HG03039 (cell line): Measurements from ENCODE around the gene SNX10.

ENCODE experiments used
- ATAC-seq: cut with Tn5 transposase; IDR thresholded peaks from one replicate; pipeline ENCODE4 v1.9.1; 2021; ENCODE audit warnings: mild to moderate bottlenecking, moderate library complexity; ENCODE audit not compliant: unreplicated experiment

Gene SNX10

GRCh38 chr7:26365901-26366275, 74.2 kb downstream of the SNX10 start:
- ATAC-seq, result no peak

- no peak for ATAC-seq
Observed at GRCh38 chr7:26367219-26367711, 75.6 kb downstream of the SNX10 start.

GRCh38 chr7:26368542-26368941, 76.9 kb downstream of the SNX10 start:
- no peak for ATAC-seq

GRCh38 chr7:26369593-26369992, 77.9 kb downstream of the SNX10 start:
- ATAC-seq, result no peak

DNA sequence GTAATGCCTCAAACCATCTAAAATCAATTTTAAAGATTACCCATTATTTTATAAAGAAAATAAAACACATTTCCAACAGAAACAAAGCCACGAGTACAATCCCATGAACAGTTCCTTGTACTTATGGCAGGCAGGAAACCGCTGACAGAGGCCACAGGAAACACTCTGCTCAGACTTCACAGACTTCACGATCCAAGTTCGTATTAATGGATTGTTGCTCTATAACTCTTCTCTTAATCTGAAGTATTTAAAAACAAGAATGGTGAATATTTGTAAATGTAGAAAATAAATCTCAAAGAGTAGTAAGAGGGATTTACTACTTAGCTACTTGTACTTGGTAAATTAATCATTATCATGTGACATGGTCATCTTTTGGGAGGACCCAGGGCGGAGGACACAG, 78.3 kb downstream of the SNX10 start:
- ATAC-seq, result no peak

DNA sequence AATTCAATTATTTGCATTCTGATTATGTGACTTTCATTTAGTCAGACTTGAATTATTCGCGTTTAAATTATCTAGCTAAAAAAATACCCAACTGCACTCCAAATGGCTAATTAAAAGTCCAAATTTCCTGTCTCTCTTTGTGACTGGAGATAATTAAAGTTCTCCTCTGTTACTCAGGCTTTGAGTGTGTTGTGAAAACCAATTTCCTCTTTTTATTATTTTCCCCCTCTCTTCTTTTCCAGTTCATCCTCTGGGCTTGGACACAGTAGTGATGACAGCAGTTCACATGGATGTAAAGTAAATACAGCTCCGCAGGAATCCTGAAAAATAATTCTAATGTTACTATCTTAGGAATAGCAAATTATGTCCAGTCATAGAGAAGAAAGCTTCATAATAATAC, 80.6 kb downstream of the SNX10 start:
- no peak for ATAC-seq

DNA sequence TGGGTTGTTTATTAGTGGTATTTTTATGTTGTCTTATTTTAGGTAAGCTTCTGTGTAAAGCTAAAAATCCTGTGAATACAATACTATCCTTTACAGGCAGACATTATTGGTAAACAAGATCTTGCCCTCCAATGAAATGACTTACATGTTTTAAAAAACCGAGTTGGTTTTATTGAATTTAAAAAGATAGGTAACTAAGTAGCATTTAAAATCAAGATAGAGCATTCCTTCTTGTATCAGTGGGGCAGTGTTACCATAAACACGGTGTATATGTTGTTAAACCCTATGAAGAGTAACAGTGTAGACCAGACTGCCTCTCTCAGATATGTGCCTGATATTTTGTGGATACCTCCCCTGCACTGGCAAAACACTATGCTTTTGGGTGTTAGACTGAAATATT, 81.0 kb downstream of the SNX10 start:
- ATAC-seq, result no peak

DNA sequence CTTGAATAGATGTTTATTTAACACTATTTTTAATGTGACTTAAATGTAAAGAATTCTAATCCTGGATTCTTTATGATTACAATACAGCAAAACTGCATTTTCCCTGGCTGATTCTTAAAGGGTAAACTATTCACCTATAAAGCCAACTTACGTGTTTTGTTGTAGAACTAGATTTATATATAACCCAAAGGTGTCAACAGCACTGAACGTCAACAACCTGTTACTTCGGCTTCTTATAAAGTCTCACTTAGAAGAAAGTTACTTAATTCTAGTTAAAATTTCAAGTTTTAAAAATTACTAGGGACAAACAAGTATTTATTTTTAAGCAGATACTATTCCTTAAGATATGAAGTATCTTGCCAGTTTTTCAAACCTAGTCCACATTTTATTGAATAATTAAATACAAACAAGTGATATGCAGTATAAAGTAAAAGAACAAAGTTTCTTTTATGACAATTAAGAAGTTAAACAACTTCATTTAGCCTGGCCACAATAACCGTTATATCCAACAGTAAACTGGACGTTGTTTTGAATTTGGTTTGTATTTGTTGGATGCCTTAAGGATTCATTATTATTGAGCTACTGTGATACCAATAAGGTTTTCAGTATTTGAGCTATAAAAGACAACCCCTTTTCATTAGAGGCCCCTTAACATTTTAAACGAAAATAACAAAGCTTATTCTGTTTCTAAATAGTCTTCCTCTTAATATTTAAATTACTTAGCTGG, 83.1 kb downstream of the SNX10 start:
- ATAC-seq, result no peak

- peak; percentile 18 for ATAC-seq
Observed at GRCh38 chr7:26375726-26376174, 84.1 kb downstream of the SNX10 start.

DNA sequence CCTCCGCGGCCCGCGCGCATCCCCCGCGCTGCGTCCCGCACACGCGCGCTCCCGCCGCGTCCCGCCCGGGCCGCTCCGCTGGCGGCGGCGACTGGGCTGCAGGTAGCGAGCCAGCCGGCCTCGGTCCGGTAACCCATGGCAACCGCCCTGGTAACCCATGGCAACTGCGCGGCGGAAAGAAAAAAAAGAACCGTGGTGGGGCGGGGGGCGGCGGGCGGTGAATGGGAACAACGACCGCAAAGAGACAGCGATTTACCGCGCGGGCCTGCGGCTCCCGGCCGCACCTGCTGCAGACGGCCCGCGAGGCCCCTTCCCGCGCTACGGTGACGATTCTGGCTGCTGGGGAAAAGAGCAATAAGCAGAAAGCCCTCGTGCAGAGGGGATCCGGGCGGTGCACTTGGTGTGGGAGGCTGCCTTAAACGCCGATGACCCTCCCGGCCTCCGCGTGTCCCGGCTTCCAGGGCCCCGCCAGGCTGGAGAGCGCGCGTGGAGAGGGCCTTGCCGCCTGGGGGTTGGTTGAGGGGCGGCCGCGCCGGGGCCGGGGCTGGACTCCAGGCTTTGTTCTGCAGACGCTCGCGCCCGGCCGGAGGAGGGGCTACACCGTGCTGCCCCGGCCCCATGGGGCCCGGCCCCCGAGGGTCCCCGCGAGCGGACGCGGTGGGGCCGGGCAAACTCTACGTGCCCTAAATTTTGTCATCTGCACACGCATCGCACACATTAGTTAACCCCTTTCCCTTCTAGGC, 84.7 kb downstream of the SNX10 start:
- ATAC-seq, result peak; percentile 32

GRCh38 chr7:26378016-26378415, 86.4 kb downstream of the SNX10 start:
- no peak for ATAC-seq

- ATAC-seq, result no peak
Observed at GRCh38 chr7:26379711-26380110, 88.0 kb downstream of the SNX10 start.

DNA sequence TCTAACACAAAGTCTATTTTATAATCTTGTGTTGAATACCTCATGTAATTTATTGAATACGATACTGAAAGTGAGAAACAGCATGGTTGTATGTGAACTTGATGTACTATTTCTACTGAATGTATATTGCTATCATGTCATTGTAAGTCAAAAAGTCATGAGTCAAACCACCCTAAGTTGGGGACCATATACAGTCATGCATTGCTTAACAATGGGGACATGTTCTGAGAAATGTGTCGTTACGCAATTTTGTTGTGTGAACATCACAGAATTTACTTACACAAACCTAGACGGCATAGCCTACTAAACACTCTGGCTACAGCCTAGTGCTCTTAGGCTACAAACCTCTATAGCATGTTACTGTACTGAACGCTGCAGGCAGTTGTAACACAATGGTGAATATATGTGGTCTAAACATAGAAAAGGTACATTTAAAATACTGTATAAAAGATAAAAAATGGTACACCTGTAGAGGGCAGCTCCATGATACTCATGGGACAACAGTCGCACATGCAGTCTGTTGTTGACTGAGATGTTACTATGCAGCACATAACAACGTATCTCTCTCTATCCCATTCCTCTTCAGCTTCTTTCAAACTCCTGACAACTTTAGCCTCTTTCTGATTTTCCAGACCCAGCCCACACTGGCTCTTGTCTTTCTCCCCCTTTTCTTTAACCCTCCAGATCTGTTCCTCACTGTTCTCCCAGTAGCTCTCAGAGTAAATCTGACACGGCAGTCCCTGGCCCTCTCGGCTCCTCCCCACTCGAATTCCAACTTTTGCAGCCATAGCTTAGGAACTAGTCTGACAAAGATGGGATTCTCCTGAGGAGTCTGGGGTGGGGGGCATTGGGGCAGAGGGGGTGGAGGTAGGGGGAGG, 90.1 kb downstream of the SNX10 start:
- no peak for ATAC-seq

DNA sequence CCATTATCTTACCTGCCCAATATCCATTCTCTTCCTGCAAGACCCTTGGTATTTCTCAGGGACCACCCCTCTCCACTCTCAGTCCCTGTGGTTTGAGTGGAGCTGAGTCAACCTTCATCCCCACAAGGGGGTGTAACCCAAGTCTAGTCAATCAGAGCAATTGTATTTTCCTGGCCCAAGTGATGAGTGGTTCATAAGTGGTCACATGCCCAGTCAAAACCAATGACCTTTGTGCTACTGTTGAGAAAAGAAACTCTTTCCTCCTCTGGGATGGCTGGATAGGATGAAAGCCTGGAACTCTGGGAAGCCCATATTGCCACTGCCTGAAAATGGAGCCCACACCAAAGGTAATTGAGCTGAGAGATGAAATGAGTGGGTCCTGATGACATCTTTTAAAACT, 93.6 kb downstream of the SNX10 start:
- ATAC-seq, result no peak

DNA sequence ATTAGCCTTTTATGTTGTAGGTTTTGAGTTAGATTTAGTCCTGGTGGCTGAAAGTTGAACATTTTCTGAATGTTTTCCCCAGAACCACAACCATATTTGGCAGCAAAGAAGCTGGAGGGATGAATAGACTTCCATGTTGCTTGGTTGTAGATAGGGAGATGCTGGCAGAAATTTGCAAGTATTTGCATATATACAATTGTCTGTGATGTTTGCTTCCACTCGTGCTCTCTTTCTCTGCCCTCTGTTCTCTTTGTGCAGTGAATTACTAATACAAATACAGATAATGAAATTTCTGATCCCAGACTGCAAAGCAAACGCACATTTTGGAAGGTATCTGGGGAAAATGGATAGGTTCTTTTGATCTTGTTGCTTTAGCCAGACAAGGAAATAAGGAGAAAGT, 96.1 kb downstream of the SNX10 start:
- ATAC-seq, result no peak

DNA sequence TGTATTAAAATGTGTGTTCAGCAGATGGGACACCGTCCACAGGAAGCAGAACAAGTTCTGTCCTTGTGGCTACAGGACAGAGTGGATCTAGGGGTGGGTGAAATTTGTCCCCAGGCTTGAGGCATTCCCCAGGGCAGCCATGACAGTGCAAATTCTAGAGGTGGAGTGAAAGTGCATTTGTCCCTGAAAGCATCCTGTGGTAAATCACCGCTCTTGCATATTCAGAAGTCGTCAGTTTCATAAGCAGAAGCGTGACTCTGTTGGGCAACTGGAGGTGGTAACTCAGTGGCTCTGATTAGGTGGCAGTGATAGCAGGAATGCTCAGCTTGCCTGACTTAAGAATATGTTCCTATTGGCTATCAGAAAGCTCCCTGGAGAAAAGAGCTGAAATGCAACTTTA, 96.6 kb downstream of the SNX10 start:
- peak; percentile 81 for ATAC-seq

- ATAC-seq, result no peak
Observed at GRCh38 chr7:26390016-26390415, 98.4 kb downstream of the SNX10 start.

- ATAC-seq, result no peak
Observed at GRCh38 chr7:26393818-26394217, 102.2 kb downstream of the SNX10 start.

- no peak for ATAC-seq
Observed at GRCh38 chr7:26397332-26397731, 105.7 kb downstream of the SNX10 start.

- ATAC-seq, result peak; percentile 22
Observed at GRCh38 chr7:26397796-26398426, 106.2 kb downstream of the SNX10 start.

DNA sequence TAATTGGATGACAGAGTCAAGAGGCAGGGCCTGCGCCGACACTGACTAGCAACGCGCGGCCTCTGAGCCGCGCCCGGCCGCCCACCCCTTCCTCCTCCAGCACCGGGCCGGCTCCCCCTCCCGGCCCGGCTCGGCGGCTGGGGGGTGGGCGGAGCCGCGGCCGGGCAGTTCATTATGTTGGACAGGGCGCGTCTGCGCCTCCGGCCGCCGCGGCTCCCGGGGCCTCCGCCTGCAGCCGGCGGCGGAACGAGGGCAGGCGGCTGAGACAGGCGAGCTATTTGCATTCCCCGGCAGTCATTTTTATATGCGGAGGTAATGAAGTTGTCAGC, 106.7 kb downstream of the SNX10 start:
- ATAC-seq, result peak; percentile 56
